ENCODE results near the gene NUDT1.
A peak's percentile ranks its signal among the peaks of the same experiment; 100 is the strongest.
"Not testable (repeated sequence)": the region's sequence is repeated elsewhere in the genome, so short reads cannot be mapped to it uniquely, and the experiment has no call there.

Gene NUDT1

GRCh38 chr7:2251381-2251780 lies 9.4 kb downstream of the NUDT1 start:
- no peak for DNase-seq

GRCh38 chr7:2251841-2252771 lies 10.1 kb downstream of the NUDT1 start:
- DNase-seq: no peak

- DNase-seq: no peak
Observed at GRCh38 chr7:2253021-2253420, 11.0 kb downstream of the NUDT1 start.

- no peak for DNase-seq
Observed at GRCh38 chr7:2253525-2254244, 11.7 kb downstream of the NUDT1 start.

GRCh38 chr7:2254429-2255144 lies 12.6 kb downstream of the NUDT1 start:
- no peak for DNase-seq

- DNase-seq: no peak
Observed at GRCh38 chr7:2255145-2256139, 13.4 kb downstream of the NUDT1 start.

- DNase-seq: no peak
Observed at GRCh38 chr7:2256306-2257045, 14.4 kb downstream of the NUDT1 start.

GRCh38 chr7:2257046-2257551 lies 15.1 kb downstream of the NUDT1 start:
- no peak for DNase-seq

GRCh38 chr7:2257651-2258050 lies 15.6 kb downstream of the NUDT1 start:
- no peak for DNase-seq

- DNase-seq: no peak
Observed at GRCh38 chr7:2258661-2259365, 16.8 kb downstream of the NUDT1 start.

GRCh38 chr7:2259480-2259879 lies 17.5 kb downstream of the NUDT1 start:
- DNase-seq: no peak

GRCh38 chr7:2260820-2261219 lies 18.8 kb downstream of the NUDT1 start:
- peak in 1 of 2 experiments; percentile 15 for DNase-seq

- DNase-seq: no peak
Observed at GRCh38 chr7:2261611-2262010, 19.6 kb downstream of the NUDT1 start.

GRCh38 chr7:2263176-2263575 lies 21.1 kb downstream of the NUDT1 start:
- DNase-seq: no peak

GRCh38 chr7:2264158-2264557 lies 22.1 kb downstream of the NUDT1 start:
- DNase-seq: no peak

GRCh38 chr7:2266911-2267310 lies 24.9 kb downstream of the NUDT1 start:
- peak in 1 of 2 experiments; percentile 13 for DNase-seq

GRCh38 chr7:2269089-2269990 lies 27.3 kb downstream of the NUDT1 start:
- not testable (repeated sequence) for DNase-seq

GRCh38 chr7:2269991-2270460 lies 28.0 kb downstream of the NUDT1 start:
- no peak for DNase-seq

GRCh38 chr7:2270495-2270894 lies 28.5 kb downstream of the NUDT1 start:
- DNase-seq: no peak
